ENCODE results near the gene DYNC1LI2. TPM values are rescaled to one million over a fixed set of nuclear protein-coding genes. Genes with fewer than 3 reads are reported as not detected.

DYNC1LI2 gene
- total RNA-seq, 1 donor from 2014 or later: 122 TPM

GRCh38 chr16:66678337-66678736 is 73.1 kb downstream of the DYNC1LI2 start:
- ATAC-seq (no peak), DNase-seq (no peak)
- Histone ChIP-seq H3K36me3 (no peaks in the 10 kb centered on the region), H3K27me3 (no peaks in the 10 kb centered on the region), H3K4me1 (no peaks in the 10 kb centered on the region), H3K27ac (no peak overlapping the region), H3K9me3 (no peaks in the 10 kb centered on the region), H3K4me3 (no peak overlapping the region)
- intact Hi-C loops (cut with DNase I): no loop called here
- TF ChIP-seq CTCF (IDR thresholded peaks at IDR 0.05): no peak

DNA sequence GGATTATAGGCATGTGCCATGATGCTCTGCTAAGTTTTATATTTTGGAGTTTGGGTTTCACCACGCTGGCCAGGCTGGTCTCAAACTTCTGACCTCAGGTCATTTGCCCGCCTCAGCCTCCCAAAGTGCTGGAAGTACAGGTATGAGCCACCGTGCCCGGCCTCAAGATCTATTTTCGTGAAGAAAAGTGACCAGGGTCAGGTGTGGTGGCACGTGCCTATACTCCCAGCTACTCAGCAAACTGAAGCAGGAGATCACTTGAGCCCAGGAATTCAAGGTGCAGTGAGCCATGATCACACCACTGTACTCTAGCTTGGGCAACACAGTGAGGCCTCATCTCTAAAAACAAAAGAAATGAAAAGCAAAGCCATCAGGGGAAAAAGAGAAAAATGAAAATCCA is 73.6 kb downstream of the DYNC1LI2 start:
- no peaks in the 10 kb centered on the region for H3K4me1 ChIP-seq
- DNase-seq (no peak), ATAC-seq (no peak)
- intact Hi-C loops (cut with DNase I): no loop called here
- no peaks in the 10 kb centered on the region for H3K27me3 ChIP-seq
- TF ChIP-seq CTCF (IDR thresholded peaks at IDR 0.05): no peak
- no peak overlapping the region for H3K4me3 ChIP-seq
- no peaks in the 10 kb centered on the region for H3K9me3 ChIP-seq
- H3K27ac ChIP-seq: no peak overlapping the region
- no peaks in the 10 kb centered on the region for H3K36me3 ChIP-seq

GRCh38 chr16:66677179-66677578 is 74.2 kb downstream of the DYNC1LI2 start:
- DNase-seq (no peak), ATAC-seq (no peak)
- Histone ChIP-seq H3K4me1 (no peaks in the 10 kb centered on the region), H3K9me3 (no peaks in the 10 kb centered on the region), H3K27me3 (no peaks in the 10 kb centered on the region), H3K4me3 (no peak overlapping the region), H3K27ac (no peak overlapping the region), H3K36me3 (no peaks in the 10 kb centered on the region)
- TF ChIP-seq CTCF (IDR thresholded peaks at IDR 0.05): no peak
- intact Hi-C loops (cut with DNase I): no loop called here

DNA sequence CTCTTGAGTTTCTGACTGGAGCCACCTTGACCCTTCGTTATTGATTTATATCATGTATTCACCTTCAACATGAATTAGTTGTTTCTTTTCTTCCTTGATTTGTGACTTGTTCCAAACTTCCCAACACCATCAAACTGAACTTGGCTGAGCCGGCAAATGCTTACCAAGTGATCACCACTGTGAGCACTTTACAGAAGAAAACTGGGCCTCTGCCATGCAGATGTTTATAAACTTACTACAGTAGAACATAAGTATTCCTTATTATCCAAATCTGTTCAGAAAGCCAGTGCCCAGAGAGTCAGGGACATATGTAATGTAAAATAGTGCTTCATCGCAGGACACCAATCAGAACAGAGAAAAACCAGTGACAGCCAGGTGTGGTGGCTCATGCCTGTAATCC is 74.8 kb downstream of the DYNC1LI2 start:
- no peaks in the 10 kb centered on the region for H3K9me3 ChIP-seq
- ATAC-seq (no peak), DNase-seq (no peak)
- TF ChIP-seq CTCF (IDR thresholded peaks at IDR 0.05): no peak
- H3K36me3 ChIP-seq: no peaks in the 10 kb centered on the region
- H3K27me3 ChIP-seq: no peaks in the 10 kb centered on the region
- H3K27ac ChIP-seq: no peak overlapping the region
- intact Hi-C loops (cut with DNase I): no loop called here
- no peaks in the 10 kb centered on the region for H3K4me1 ChIP-seq
- H3K4me3 ChIP-seq: no peak overlapping the region

- Histone ChIP-seq H3K27me3 (no peaks in the 10 kb centered on the region), H3K27ac (no peak overlapping the region), H3K4me1 (no peaks in the 10 kb centered on the region), H3K36me3 (no peaks in the 10 kb centered on the region), H3K4me3 (no peak overlapping the region), H3K9me3 (no peaks in the 10 kb centered on the region)
- TF ChIP-seq CTCF (IDR thresholded peaks at IDR 0.05): no peak
- DNase-seq (no peak), ATAC-seq (no peak)
- intact Hi-C loops (cut with DNase I): no loop called here
Measured at GRCh38 chr16:66673691-66674090, 77.7 kb downstream of the DYNC1LI2 start.

Other genes with a start within 250 kb of the DYNC1LI2 start
- gene TK2, start 201.5 kb downstream of the DYNC1LI2 start, total RNA-seq: 36.1 TPM
- gene CKLF, start 199.0 kb downstream of the DYNC1LI2 start, total RNA-seq: 57.6 TPM
- 8.4 TPM for gene CMTM1, start 185.2 kb downstream of the DYNC1LI2 start, total RNA-seq
- 3.1 TPM for gene CMTM2, start 172.1 kb downstream of the DYNC1LI2 start, total RNA-seq
- gene CMTM3, start 146.9 kb downstream of the DYNC1LI2 start, total RNA-seq: 38.1 TPM
- 58.0 TPM for gene CMTM4, start 54.9 kb downstream of the DYNC1LI2 start, total RNA-seq
- gene TERB1, start 50.0 kb upstream of the DYNC1LI2 start, total RNA-seq: 0.26 TPM
- gene NAE1, start 79.4 kb upstream of the DYNC1LI2 start, total RNA-seq: 41.8 TPM
- gene CA7, start 92.8 kb upstream of the DYNC1LI2 start, total RNA-seq: not detected
- 22.4 TPM for gene PDP2, start 128.9 kb upstream of the DYNC1LI2 start, total RNA-seq
- gene CDH16, start 167.3 kb upstream of the DYNC1LI2 start, total RNA-seq: not detected
- gene RRAD, start 173.9 kb upstream of the DYNC1LI2 start, total RNA-seq: 11.1 TPM
- gene CIAO2B, start 182.8 kb upstream of the DYNC1LI2 start, total RNA-seq: 69.4 TPM
- gene CES2, start 183.9 kb upstream of the DYNC1LI2 start, total RNA-seq: 35.8 TPM
- 3.4 TPM for gene CES3, start 209.7 kb upstream of the DYNC1LI2 start, total RNA-seq
- 13.3 TPM for gene CES4A, start 237.0 kb upstream of the DYNC1LI2 start, total RNA-seq